GM12878 (cell line): Measurements from ENCODE around the gene PNPLA4. TPM values are rescaled to one million over a fixed set of nuclear protein-coding genes. Genes with fewer than 3 reads are reported as not detected.

Experiments used
- ATAC-seq: fragments of 200-7000 bp; cut with Tn5 transposase; 3 replicates; pipeline ENCODE4 v1.9.1; 2020; ENCODE audit warnings: mild to moderate bottlenecking, moderate library complexity
- BruUV-seq: library from RNA; stranded (reverse); fragments of 400-500 nt; replicated peaks from 2 replicates; lab custom pipeline; 2021; lab: Mats Ljungman, UMichigan
- CTCF ChIA-PET: fragments of 300-600 bp; sonication (Branson Sonifier 250); formaldehyde crosslinking; extraction: SDS; loops from one replicate; lab custom pipeline; 2021; ENCODE audit warnings: inconsistent platforms; lab: Yijun Ruan, JAX
- POLR2A ChIA-PET: fragments of 350-600 bp; formaldehyde crosslinking; extraction: SDS; loops from one replicate; lab custom pipeline; 2021; ENCODE audit warnings: inconsistent platforms; lab: Charles Lee
- RAD21 ChIA-PET: fragments of 300-600 bp; sonication (Branson Sonifier 250); formaldehyde crosslinking; loops from one replicate; lab custom pipeline; 2023; ENCODE audit warnings: antibody characterized with exemption; ENCODE audit not compliant: unreplicated experiment; lab: Charles Lee
- SMC1A ChIA-PET: fragments of 300-600 bp; sonication (Branson Sonifier 250); formaldehyde crosslinking; loops from one replicate; lab custom pipeline; 2023; ENCODE audit not compliant: unreplicated experiment, uncharacterized antibody; lab: Charles Lee
- DNase-seq: peaks from one replicate; pipeline ENCODE4 v3.0.0-alpha.2; 2011; ENCODE audit warnings: low read depth, low spot score
- FAIRE-seq: peaks from 3 replicates; lab custom pipeline; 2011; peaks lifted over from hg19 to GRCh38; lab: Jason Lieb, UNC
- H2AFZ ChIP-seq: 2 replicates; pipeline ENCODE4 v1.6.0; 2011; ENCODE audit warnings: low read depth, low read length, control low read depth; ENCODE audit not compliant: control insufficient read depth
- H3K27ac ChIP-seq: 2 replicates; pipeline ENCODE4 v1.5.1; 2011; ENCODE audit warnings: control low read depth; ENCODE audit not compliant: control insufficient read depth, insufficient read depth
- H3K27me3 ChIP-seq, 2 experiments: replicated peaks in 1 of 2; 2 replicates each; pipeline versions ENCODE4 v1.6.0 to v1.6.1; 2011; ENCODE audit warnings: low read length in 1 of 2; ENCODE audit not compliant: control insufficient read depth in 2 of 2, insufficient read depth in 2 of 2
- H3K36me3 ChIP-seq, 2 experiments: 2 replicates each; pipeline ENCODE4 v1.5.1; 2011; ENCODE audit warnings: low read length in 1 of 2; ENCODE audit not compliant: control insufficient read depth in 2 of 2, insufficient read depth in 2 of 2
- H3K4me1 ChIP-seq: 2 replicates; pipeline ENCODE4 v1.6.1; 2011; ENCODE audit warnings: mild to moderate bottlenecking, low read length, moderate library complexity, mixed read lengths; ENCODE audit not compliant: control insufficient read depth, insufficient read depth
- H3K4me2 ChIP-seq: 2 replicates; pipeline ENCODE4 v1.6.0; 2011; ENCODE audit warnings: control low read depth; ENCODE audit not compliant: control insufficient read depth, insufficient read depth
- H3K4me3 ChIP-seq: fragments of 200-600 bp; sonication (generic); 2 replicates; pipeline ENCODE4 v1.5.1; 2016
- H3K79me2 ChIP-seq: 2 replicates; pipeline ENCODE4 v1.6.0; 2011; ENCODE audit warnings: low read length; ENCODE audit not compliant: control insufficient read depth, insufficient read depth
- H3K9ac ChIP-seq: 2 replicates; pipeline ENCODE4 v1.8.0; 2011; ENCODE audit warnings: low read length, control low read depth, mixed read lengths; ENCODE audit not compliant: control insufficient read depth, insufficient read depth
- H3K9me3 ChIP-seq: replicated peaks from 3 replicates; pipeline ENCODE4 v1.5.1; 2011; ENCODE audit warnings: mild to moderate bottlenecking, low read length; ENCODE audit not compliant: control insufficient read depth, insufficient read depth
- H4K20me1 ChIP-seq: 2 replicates; pipeline ENCODE4 v1.6.0; 2011; ENCODE audit not compliant: control insufficient read depth, insufficient read depth
- ATF7 ChIP-seq: fragments of 450-650 bp; IDR thresholded peaks from 2 replicates; pipeline ENCODE4 v1.6.1; 2016; ENCODE audit warnings: low read depth, mild to moderate bottlenecking
- BCL11A ChIP-seq: IDR thresholded peaks from 2 replicates; pipeline ENCODE4 v1.6.1; 2011; ENCODE audit warnings: low read depth, low read length
- CBX3 ChIP-seq: fragments of 200-600 bp; sonication (generic); IDR thresholded peaks from 2 replicates; pipeline ENCODE4 v1.6.1; 2016; ENCODE audit warnings: low read depth, borderline replicate concordance
- CEBPB ChIP-seq, 2 experiments: fragments of 150-350 bp in 1 of 2; IDR thresholded peaks; 2 replicates each; pipeline ENCODE4 v1.6.1; 2012 to 2014; ENCODE audit warnings: low read depth in 2 of 2, low read length in 2 of 2, borderline replicate concordance in 1 of 2, inconsistent platforms in 1 of 2
- HDAC2 ChIP-seq: fragments of 200-600 bp; sonication (generic); IDR thresholded peaks from 2 replicates; pipeline ENCODE4 v1.6.1; 2017
- MTA3 ChIP-seq: IDR thresholded peaks from 2 replicates; pipeline ENCODE4 v1.6.1; 2012; ENCODE audit warnings: low read length, inconsistent platforms, borderline replicate concordance
- MYB ChIP-seq: fragments of 150-350 bp; IDR thresholded peaks from 2 replicates; pipeline ENCODE4 v1.6.1; 2014; ENCODE audit warnings: mild to moderate bottlenecking, low read depth, low read length, borderline replicate concordance
- MYC ChIP-seq: IDR thresholded peaks from 2 replicates; pipeline ENCODE4 v1.6.1; 2011; ENCODE audit warnings: mild to moderate bottlenecking, low read length, moderate library complexity, inconsistent platforms; ENCODE audit not compliant: insufficient read depth, insufficient replicate concordance, insufficient read length, severe bottlenecking
- NBN ChIP-seq: fragments of 450-650 bp; IDR thresholded peaks from 2 replicates; pipeline ENCODE4 v1.6.1; 2016
- NFXL1 ChIP-seq: fragments of 450-650 bp; IDR thresholded peaks from 2 replicates; pipeline ENCODE4 v1.6.1; 2017; ENCODE audit warnings: antibody characterized with exemption, mild to moderate bottlenecking, borderline replicate concordance
- NR2C2 ChIP-seq: IDR thresholded peaks from 2 replicates; pipeline ENCODE4 v1.6.1; 2011; ENCODE audit warnings: borderline replicate concordance, low read depth; ENCODE audit not compliant: control insufficient read depth, insufficient read length
- POLR2AphosphoS5 ChIP-seq: IDR thresholded peaks from 2 replicates; pipeline ENCODE4 v1.6.1; 2011; ENCODE audit warnings: mild to moderate bottlenecking, low read length, inconsistent platforms
- RAD21 ChIP-seq: IDR thresholded peaks from 2 replicates; pipeline ENCODE4 v1.6.1; 2011; ENCODE audit warnings: mild to moderate bottlenecking, low read depth, low read length, moderate library complexity; ENCODE audit not compliant: insufficient read depth
- RCOR1 ChIP-seq: conservative IDR thresholded peaks from 2 replicates; pipeline ENCODE4 v1.6.1; 2012; ENCODE audit warnings: low read depth, low read length, improper control_type of control experiment
- SIX5 ChIP-seq: IDR thresholded peaks from 2 replicates; pipeline ENCODE4 v1.6.1; 2011; ENCODE audit warnings: mild to moderate bottlenecking, low read depth, low read length, moderate library complexity; ENCODE audit not compliant: severe bottlenecking
- SMARCA5 ChIP-seq: fragments of 450-650 bp; IDR thresholded peaks from 2 replicates; pipeline ENCODE4 v1.6.1; 2017; ENCODE audit warnings: mild to moderate bottlenecking
- SUPT20H ChIP-seq: IDR thresholded peaks from 2 replicates; pipeline ENCODE4 v1.6.1; 2011; ENCODE audit warnings: low read depth, mild to moderate bottlenecking, low read length, moderate library complexity, borderline replicate concordance; ENCODE audit not compliant: control insufficient read depth
- YBX1 ChIP-seq: fragments of 450-650 bp; IDR thresholded peaks from 2 replicates; pipeline ENCODE4 v1.6.1; 2016; ENCODE audit warnings: antibody characterized with exemption
- WGBS: methylation state at CpG from one replicate; pipeline ENCODE4 v1.1.6; 2016; ENCODE audit warnings: low lambda C conversion rate; ENCODE audit not compliant: insufficient replicate concordance, insufficient coverage; ENCODE audit errors: missing lambda C conversion rate; 5-methylcytosine and 5-hydroxymethylcytosine counted together
- in situ Hi-C: fragments of 300-500 bp; cut with MboI; formaldehyde crosslinking; loops from 9 replicates; pipeline ENCODE4 v1.14.3; 2018; ENCODE audit warnings: mixed read lengths
- intact Hi-C: fragments of 100-400 bp; cut with micrococcal nuclease; formaldehyde crosslinking; loops from one replicate; pipeline ENCODE4 v1.14.2; 2022; ENCODE audit not compliant: unreplicated experiment
- polyA plus RNA-seq, 11 experiments: library from polyadenylated mRNA; depleted of rRNA in 4 of 11; unstranded in 6 of 11; stranded (reverse) in 5 of 11; fragments of >200 nt; fragmentation: Nextera tagmentation in 4 of 11; fragmentation: Illumina TruSeq in 1 of 11; extraction: Ambion mirVana in 4 of 11; extraction: Trizol in 1 of 11; gene quantifications; 1 replicate in 1 of 11; 2 replicates in 10 of 11; pipeline versions ENCODE4 v1.2.1 to v1.2.3, GENCODE V29; 2011 to 2016; ENCODE audit warnings: inconsistent platforms in 2 of 11, missing spikeins in 2 of 11, low read depth in 1 of 11
- total RNA-seq, 4 experiments: library from RNA; depleted of rRNA in 3 of 4; stranded (reverse); fragments of >200 nt in 3 of 4; fragmentation: Illumina TruSeq in 1 of 4; extraction: Trizol in 1 of 4; gene quantifications; 2 replicates each; pipeline versions ENCODE4 v1.2.1 to v1.2.3, GENCODE V29; 2013 to 2021
- TF ChIP-seq, protein P1 (sequence below): fragments of 450-650 bp; IDR thresholded peaks from 2 replicates; pipeline ENCODE4 v1.6.1; 2016; ENCODE audit warnings: mild to moderate bottlenecking
- TF ChIP-seq, protein P2 (sequence below): IDR thresholded peaks from 2 replicates; pipeline ENCODE4 v1.6.1; 2012; ENCODE audit warnings: low read depth, low read length, improper control_type of control experiment

Gene PNPLA4
- total and polyA plus RNA-seq, 10 of the 15 experiments (the other 5 are each of a cell fraction or from before 2014, with no cell fraction given), result 18.0 to 53.0 (median 33.6) TPM

DNA sequence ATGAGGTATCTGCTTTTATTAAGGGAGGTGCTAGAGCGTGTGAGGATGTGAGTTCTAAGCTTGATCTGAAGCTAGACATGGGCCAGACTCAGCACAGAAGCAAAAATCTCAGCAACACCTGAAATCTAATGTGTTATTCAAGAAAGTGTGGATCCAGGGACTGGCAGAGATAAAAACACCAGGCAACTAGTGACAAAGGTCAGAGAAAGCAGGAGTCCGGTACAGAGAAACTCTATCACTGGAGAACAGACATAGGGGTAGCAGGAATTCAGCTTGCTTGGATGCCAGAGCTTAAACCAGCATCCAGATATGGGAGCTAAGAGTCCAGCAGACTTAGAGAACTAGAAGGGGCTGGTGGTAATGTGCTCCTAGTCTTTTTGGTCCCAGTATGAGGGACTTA, 50.3 kb downstream of the PNPLA4 start (continued):
- TF ChIP-seq, protein P1, sequence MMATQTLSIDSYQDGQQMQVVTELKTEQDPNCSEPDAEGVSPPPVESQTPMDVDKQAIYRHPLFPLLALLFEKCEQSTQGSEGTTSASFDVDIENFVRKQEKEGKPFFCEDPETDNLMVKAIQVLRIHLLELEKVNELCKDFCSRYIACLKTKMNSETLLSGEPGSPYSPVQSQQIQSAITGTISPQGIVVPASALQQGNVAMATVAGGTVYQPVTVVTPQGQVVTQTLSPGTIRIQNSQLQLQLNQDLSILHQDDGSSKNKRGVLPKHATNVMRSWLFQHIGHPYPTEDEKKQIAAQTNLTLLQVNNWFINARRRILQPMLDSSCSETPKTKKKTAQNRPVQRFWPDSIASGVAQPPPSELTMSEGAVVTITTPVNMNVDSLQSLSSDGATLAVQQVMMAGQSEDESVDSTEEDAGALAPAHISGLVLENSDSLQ, result no peak
- TF ChIP-seq MYB (no peak), NR2C2 (no peak), SUPT20H (no peak), CEBPB (IDR thresholded peaks at IDR 0.05; ENCODE audit: borderline replicate concordance in 1 of 2, low read depth in 2 of 2, low read length in 2 of 2) (no peak), HDAC2 (no peak), RAD21 (no peak), YBX1 (no peak), NBN (no peak), RCOR1 (no peak)

DNA sequence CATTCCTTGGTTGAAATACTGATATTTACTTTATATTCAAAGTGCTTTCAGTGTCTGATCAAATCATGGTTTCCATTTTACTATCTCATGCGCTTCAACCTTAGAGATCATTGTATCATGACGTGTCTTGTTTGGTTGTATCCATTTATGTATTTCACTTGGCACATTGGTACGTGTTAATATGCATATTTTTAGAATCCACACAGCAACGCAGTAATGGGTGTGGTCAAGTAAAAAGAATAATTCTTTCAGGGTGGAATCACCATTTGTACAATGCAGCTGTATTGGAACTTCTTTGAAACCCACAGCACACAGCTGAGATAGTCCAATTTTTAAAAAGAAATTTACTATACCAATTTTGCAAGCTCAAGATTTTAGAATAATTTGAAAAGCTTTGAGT, 55.2 kb downstream of the PNPLA4 start:
- Histone ChIP-seq H3K79me2 (no peaks in the 10 kb centered on the region), H3K27ac (no peak overlapping the region), H3K4me3 (no peak overlapping the region), H3K4me2 (no peak overlapping the region), H4K20me1 (no peaks in the 10 kb centered on the region), H3K27me3 (no peaks in the 10 kb centered on the region; a peak in 1 of 4 replicates), H3K9me3 (no peaks in the 10 kb centered on the region), H3K4me1 (no peaks in the 10 kb centered on the region), H3K36me3 (no peaks in the 10 kb centered on the region), H2AFZ (no peak overlapping the region), H3K9ac (no peak overlapping the region)
- no TSS peak for BruUV-seq
- WGBS, result 46% methylated on average over 4 of the region's 4 CpGs
- ChIA-PET RAD21 (no interaction called here), SMC1A (no interaction called here), CTCF (no interaction called here), POLR2A (no interaction called here)
- intact Hi-C loops (no loop called here), in situ Hi-C loops (no loop called here)
- no peak for TF ChIP-seq SMARCA5
- TF ChIP-seq MTA3, result no peak
- no peak for TF ChIP-seq POLR2AphosphoS5
- no peak for TF ChIP-seq CBX3
- no peak for TF ChIP-seq BCL11A
- TF ChIP-seq, protein P2, sequence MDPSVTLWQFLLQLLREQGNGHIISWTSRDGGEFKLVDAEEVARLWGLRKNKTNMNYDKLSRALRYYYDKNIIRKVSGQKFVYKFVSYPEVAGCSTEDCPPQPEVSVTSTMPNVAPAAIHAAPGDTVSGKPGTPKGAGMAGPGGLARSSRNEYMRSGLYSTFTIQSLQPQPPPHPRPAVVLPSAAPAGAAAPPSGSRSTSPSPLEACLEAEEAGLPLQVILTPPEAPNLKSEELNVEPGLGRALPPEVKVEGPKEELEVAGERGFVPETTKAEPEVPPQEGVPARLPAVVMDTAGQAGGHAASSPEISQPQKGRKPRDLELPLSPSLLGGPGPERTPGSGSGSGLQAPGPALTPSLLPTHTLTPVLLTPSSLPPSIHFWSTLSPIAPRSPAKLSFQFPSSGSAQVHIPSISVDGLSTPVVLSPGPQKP, result no peak
- TF ChIP-seq MYC, result no peak
- TF ChIP-seq NFXL1, result no peak
- no peak for TF ChIP-seq ATF7
- TF ChIP-seq SIX5, result no peak
- FAIRE-seq, result no peak
- ATAC-seq, result no peak
- DNase-seq, result no peak
